Choroid plexus epithelial cell (primary cell): ENCODE data around the gene ABHD2.
A peak's percentile ranks its signal among the peaks of the same experiment; 100 is the strongest.

Experiments used
- DNase-seq: peaks from one replicate; pipeline ENCODE4 v3.0.0-alpha.2; 2010; ENCODE audit warnings: low read depth
- H3K4me3 ChIP-seq: 2 replicates; pipeline ENCODE4 v1.5.1; 2011; ENCODE audit warnings: low read depth, mild to moderate bottlenecking, control low read depth, low read length, moderate library complexity
- TF ChIP-seq, protein P1 (sequence below): conservative IDR thresholded peaks from 2 replicates; pipeline ENCODE4 v1.5.1; 2011; ENCODE audit warnings: low read depth, mild to moderate bottlenecking, control low read depth, inconsistent platforms, low read length, moderate library complexity

ABHD2 gene

DNA sequence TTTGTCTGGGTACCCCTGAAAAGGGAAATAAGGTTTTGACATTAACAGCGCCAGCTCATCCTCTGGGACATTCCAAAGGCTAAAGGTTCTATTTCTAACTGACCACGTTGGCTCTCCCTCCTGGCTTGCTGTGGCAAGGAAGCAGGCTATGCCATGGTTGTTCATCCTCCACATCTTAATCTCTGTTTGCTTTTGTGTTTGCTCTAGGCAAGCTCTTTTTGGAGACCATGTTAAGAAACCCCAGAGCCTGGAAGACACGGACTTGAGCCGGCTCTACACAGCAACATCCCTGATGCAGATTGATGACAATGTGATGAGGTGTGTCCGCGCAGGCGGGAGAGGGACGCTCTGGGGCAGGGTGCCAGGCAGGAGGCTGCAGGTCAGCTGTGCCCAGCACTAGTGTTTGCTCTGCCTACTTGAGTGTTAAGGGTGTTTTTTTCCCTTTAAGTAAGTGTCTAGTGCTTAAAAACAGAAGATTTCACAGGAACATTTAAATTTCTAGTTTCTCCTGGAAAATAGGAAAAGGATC is 99.8 kb downstream of the ABHD2 start:
- TF ChIP-seq, protein P1, sequence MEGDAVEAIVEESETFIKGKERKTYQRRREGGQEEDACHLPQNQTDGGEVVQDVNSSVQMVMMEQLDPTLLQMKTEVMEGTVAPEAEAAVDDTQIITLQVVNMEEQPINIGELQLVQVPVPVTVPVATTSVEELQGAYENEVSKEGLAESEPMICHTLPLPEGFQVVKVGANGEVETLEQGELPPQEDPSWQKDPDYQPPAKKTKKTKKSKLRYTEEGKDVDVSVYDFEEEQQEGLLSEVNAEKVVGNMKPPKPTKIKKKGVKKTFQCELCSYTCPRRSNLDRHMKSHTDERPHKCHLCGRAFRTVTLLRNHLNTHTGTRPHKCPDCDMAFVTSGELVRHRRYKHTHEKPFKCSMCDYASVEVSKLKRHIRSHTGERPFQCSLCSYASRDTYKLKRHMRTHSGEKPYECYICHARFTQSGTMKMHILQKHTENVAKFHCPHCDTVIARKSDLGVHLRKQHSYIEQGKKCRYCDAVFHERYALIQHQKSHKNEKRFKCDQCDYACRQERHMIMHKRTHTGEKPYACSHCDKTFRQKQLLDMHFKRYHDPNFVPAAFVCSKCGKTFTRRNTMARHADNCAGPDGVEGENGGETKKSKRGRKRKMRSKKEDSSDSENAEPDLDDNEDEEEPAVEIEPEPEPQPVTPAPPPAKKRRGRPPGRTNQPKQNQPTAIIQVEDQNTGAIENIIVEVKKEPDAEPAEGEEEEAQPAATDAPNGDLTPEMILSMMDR: no peak
- H3K4me3 ChIP-seq: no peak overlapping the region
- DNase-seq: no peak

DNA sequence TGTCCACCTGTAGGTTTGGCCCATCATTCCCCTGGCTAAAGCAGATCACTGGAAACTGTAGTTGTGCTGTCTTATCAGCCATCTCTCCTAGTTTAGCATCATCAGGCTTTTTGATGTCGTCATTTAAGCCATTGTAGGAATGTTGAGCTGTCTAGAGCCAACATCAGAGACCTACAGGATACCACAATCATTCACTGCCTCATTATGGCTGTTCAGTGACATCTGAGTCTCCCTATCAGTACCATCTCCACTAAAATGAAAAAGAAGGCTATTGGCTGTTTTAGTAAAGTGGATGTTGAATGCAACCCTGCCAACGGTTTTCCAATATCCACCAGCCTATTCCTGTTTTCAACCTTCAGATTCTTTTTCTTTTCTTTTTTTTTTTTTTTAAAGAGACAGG is 103.9 kb downstream of the ABHD2 start:
- TF ChIP-seq, protein P1: no peak
- H3K4me3 ChIP-seq: no peak overlapping the region
- DNase-seq: no peak

GRCh38 chr15:89192766-89193165 is 104.5 kb downstream of the ABHD2 start:
- no peak for DNase-seq
- TF ChIP-seq, protein P1: no peak
- no peak overlapping the region for H3K4me3 ChIP-seq

- DNase-seq: no peak
- TF ChIP-seq, protein P1: no peak
- no peak overlapping the region for H3K4me3 ChIP-seq
These were observed 106.4 kb downstream of the ABHD2 start for GRCh38 chr15:89194608-89195007.

GRCh38 chr15:89195836-89196235 is 107.6 kb downstream of the ABHD2 start:
- TF ChIP-seq, protein P1: no peak
- H3K4me3 ChIP-seq: no peak overlapping the region
- DNase-seq: peak; percentile 17

DNA sequence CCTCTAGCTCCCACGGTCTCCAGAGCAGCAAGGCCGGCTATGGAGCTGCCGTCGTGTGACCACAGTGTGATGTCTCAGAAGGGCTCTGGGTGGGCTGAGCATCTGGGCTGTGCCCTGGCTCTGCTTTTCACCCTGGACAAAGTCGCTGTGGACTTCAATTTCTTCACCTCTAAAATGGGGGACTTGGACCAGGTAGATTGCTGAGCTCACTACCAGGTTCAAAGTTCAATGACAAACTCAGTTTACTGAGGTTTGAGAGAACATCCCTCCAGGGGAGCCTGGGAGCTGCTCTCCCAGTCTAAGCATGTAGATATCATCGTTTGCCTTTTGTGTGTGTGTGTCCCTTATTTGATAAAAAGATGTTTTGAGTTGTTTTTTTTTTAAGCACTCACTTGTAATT is 108.0 kb downstream of the ABHD2 start:
- DNase-seq: no peak
- TF ChIP-seq, protein P1: no peak
- H3K4me3 ChIP-seq: no peak overlapping the region

GRCh38 chr15:89196994-89197393 is 108.7 kb downstream of the ABHD2 start:
- DNase-seq: no peak
- H3K4me3 ChIP-seq: no peak overlapping the region
- TF ChIP-seq, protein P1: no peak
